HG03066 (cell line): ENCODE measurements around the gene PHOX2A.

ENCODE experiments used
- ATAC-seq: cut with Tn5 transposase; IDR thresholded peaks from one replicate; pipeline ENCODE4 v1.9.1; 2021; ENCODE audit warnings: low read depth; ENCODE audit not compliant: unreplicated experiment

PHOX2A gene

DNA sequence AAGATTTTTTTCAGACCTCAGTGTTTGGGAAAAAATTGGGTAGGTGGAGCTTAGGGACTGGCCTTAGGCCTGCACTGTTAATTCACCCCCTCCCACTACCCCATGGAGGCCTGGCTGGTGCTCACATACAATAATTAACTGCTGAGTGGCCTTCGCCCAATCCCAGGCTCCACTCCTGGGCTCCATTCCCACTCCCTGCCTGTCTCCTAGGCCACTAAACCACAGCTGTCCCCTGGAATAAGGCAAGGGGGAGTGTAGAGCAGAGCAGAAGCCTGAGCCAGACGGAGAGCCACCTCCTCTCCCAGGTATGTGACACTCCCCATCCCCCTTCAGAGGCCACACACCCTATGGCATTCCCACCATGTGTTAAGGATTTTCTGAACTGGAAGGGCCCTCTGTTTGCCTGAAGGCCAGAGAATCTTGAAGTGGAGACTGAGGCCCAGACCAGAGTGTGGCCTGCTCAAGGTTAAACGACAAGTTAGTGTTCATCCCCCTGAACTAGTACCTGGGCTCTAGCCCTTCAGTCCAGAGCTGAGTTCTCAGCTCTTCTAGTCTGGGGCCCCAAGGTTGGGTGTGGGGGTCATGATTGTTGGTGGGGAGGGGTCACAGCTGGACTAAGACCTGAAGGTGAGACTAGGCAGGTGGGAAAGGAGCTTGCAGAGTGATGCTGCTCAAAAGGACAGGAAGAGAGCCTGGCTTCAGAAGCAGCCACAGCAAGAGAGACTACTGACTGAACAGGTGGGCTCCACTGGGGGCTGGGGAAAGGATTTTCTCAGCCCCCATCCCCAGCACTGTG lies 54.3 kb downstream of the PHOX2A start:
- no peak for ATAC-seq
